ENCODE data around the gene FFAR2.

DNA sequence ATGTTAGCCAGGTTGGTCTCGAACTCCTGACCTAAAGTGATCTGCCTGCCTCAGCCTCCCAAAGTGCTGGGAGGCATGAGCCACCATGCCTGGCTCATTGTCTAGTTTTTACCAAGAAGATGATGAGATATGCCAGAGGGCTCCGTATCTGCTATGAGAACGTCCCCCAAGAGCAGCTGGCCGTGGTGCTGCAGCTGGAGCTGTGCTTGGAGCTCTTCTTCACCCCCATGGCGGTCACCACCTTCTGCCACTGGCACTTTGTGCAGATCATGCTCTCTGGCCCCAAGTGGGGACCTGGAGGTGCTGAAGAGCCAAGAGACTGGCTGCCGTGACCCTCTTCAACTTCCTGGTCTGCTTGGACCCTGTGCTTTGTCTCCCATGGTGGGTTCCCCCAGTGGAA lies 40.4 kb upstream of the FFAR2 start:
- TF ChIP-seq GATA2 (IDR thresholded peaks at IDR 0.05; ENCODE audit: low read depth, low read length) (no peak), GATA3 (IDR thresholded peaks at IDR 0.05; ENCODE audit: low read depth, low read length) (no peak)

All from SH-SY5Y (cell line).